Esophagus squamous epithelium (tissue), 4 donors: Measurements from ENCODE around the gene VGLL4.

Source experiments
- POLR2A ChIP-seq, 4 donors: fragments of 450-650 bp; IDR thresholded peaks; one replicate each; pipeline ENCODE4 v1.6.1; 2017; ENCODE audit warnings: antibody characterized with exemption in 4 of 4, mild to moderate bottlenecking in 4 of 4, moderate library complexity in 3 of 4
- TF ChIP-seq, protein P1 (sequence below), 6 experiments: fragments of 450-650 bp in 4 of 6; fragments of 200-600 bp in 2 of 6; sonication (generic) in 2 of 6; IDR thresholded peaks; one replicate each; pipeline ENCODE4 v1.5.1; 2016 to 2019; ENCODE audit warnings: antibody characterized with exemption in 6 of 6, mild to moderate bottlenecking in 4 of 6, moderate library complexity in 4 of 6

GRCh38 chr3:11634081-11634635 lies 9.6 kb downstream of the VGLL4 start:
- TF ChIP-seq, protein P1, sequence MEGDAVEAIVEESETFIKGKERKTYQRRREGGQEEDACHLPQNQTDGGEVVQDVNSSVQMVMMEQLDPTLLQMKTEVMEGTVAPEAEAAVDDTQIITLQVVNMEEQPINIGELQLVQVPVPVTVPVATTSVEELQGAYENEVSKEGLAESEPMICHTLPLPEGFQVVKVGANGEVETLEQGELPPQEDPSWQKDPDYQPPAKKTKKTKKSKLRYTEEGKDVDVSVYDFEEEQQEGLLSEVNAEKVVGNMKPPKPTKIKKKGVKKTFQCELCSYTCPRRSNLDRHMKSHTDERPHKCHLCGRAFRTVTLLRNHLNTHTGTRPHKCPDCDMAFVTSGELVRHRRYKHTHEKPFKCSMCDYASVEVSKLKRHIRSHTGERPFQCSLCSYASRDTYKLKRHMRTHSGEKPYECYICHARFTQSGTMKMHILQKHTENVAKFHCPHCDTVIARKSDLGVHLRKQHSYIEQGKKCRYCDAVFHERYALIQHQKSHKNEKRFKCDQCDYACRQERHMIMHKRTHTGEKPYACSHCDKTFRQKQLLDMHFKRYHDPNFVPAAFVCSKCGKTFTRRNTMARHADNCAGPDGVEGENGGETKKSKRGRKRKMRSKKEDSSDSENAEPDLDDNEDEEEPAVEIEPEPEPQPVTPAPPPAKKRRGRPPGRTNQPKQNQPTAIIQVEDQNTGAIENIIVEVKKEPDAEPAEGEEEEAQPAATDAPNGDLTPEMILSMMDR (IDR thresholded peaks at IDR 0.05): no peak
- no peak for TF ChIP-seq POLR2A (IDR thresholded peaks at IDR 0.05)
